ENCODE measurements around the gene CDY1. TPM values are rescaled to one million over a fixed set of nuclear protein-coding genes. Genes with fewer than 3 reads are reported as not detected.
"Not testable (repeated sequence)": the region's sequence is repeated elsewhere in the genome, so short reads cannot be mapped to it uniquely, and the experiment has no call there.

Gene CDY1
- polyA plus RNA-seq (2013), result not detected in 2 replicates

- H3K14ac ChIP-seq (ENCODE audit: low read length); H3K9me3 ChIP-seq (ENCODE audit: insufficient read depth, low read depth, low read length); H2AFZ ChIP-seq (ENCODE audit: insufficient read depth, low read length, poor library complexity); H3K4me2 ChIP-seq (ENCODE audit: low read length); H3K27ac ChIP-seq (ENCODE audit: low read depth, low read length); H3K79me2 ChIP-seq (ENCODE audit: control insufficient read depth, insufficient read depth, low read length, poor library complexity); H2BK120ac ChIP-seq (ENCODE audit: insufficient read depth, low read length, poor library complexity); H3K18ac ChIP-seq (ENCODE audit: low read length); H3K23ac ChIP-seq (ENCODE audit: low read length); H4K8ac ChIP-seq (ENCODE audit: low read depth, low read length); H3K27me3 ChIP-seq (ENCODE audit: insufficient read depth, low read length); H2BK12ac ChIP-seq (ENCODE audit: low read length); H3K79me1 ChIP-seq (ENCODE audit: low read length); DNase-seq; H3K4me3 ChIP-seq (ENCODE audit: low read depth, low read length); H3K4ac ChIP-seq (ENCODE audit: low read depth, low read length); H2AK5ac ChIP-seq (ENCODE audit: low read length); H2BK5ac ChIP-seq (ENCODE audit: low read depth, low read length, poor library complexity); H4K91ac ChIP-seq (ENCODE audit: low read depth, low read length); H4K12ac ChIP-seq (ENCODE audit: low read depth, low read length); H3K9ac ChIP-seq (ENCODE audit: low read length); H3K4me1 ChIP-seq (ENCODE audit: control insufficient read depth in 1 of 2, insufficient read depth in 2 of 2, low read length in 2 of 2); H3K36me3 ChIP-seq (ENCODE audit: control insufficient read depth in 1 of 2, insufficient read depth in 2 of 2, low read length in 2 of 2): not testable (repeated sequence)
- WGBS (ENCODE audit: extremely low coverage, insufficient coverage, insufficient read length), result no CpG with 5 or more reads among the region's 2 CpGs
These were observed at the start of gene CDY1 for GRCh38 chrY:25621817-25622216. CDY1 (plus strand) TSS chrY:25622117; CDS start chrY:25622443, 326 bp downstream.

- not testable (repeated sequence) for H4K12ac ChIP-seq (ENCODE audit: low read depth, low read length); H3K14ac ChIP-seq (ENCODE audit: low read length); H4K91ac ChIP-seq (ENCODE audit: low read depth, low read length); H3K4me2 ChIP-seq (ENCODE audit: low read length); H2AK5ac ChIP-seq (ENCODE audit: low read length); H3K18ac ChIP-seq (ENCODE audit: low read length); H3K9me3 ChIP-seq (ENCODE audit: insufficient read depth, low read depth, low read length); H3K27me3 ChIP-seq (ENCODE audit: insufficient read depth, low read length); H3K79me2 ChIP-seq (ENCODE audit: control insufficient read depth, insufficient read depth, low read length, poor library complexity); H2BK5ac ChIP-seq (ENCODE audit: low read depth, low read length, poor library complexity); H3K36me3 ChIP-seq (ENCODE audit: control insufficient read depth in 1 of 2, insufficient read depth in 2 of 2, low read length in 2 of 2); H2BK120ac ChIP-seq (ENCODE audit: insufficient read depth, low read length, poor library complexity); H2BK12ac ChIP-seq (ENCODE audit: low read length); H3K79me1 ChIP-seq (ENCODE audit: low read length); H3K23ac ChIP-seq (ENCODE audit: low read length); H2AFZ ChIP-seq (ENCODE audit: insufficient read depth, low read length, poor library complexity); H3K9ac ChIP-seq (ENCODE audit: low read length); H3K4me1 ChIP-seq (ENCODE audit: control insufficient read depth in 1 of 2, insufficient read depth in 2 of 2, low read length in 2 of 2); H3K4me3 ChIP-seq (ENCODE audit: low read depth, low read length); DNase-seq; H3K27ac ChIP-seq (ENCODE audit: low read depth, low read length); H3K4ac ChIP-seq (ENCODE audit: low read depth, low read length); H4K8ac ChIP-seq (ENCODE audit: low read depth, low read length)
- WGBS (ENCODE audit: extremely low coverage, insufficient coverage, insufficient read length), result no CpG with 5 or more reads among the region's 2 CpGs
These were observed 28.6 kb upstream of the CDY1 start for GRCh38 chrY:25593336-25593735.

- H4K8ac ChIP-seq (ENCODE audit: low read depth, low read length); H3K18ac ChIP-seq (ENCODE audit: low read length); H3K14ac ChIP-seq (ENCODE audit: low read length); H2BK120ac ChIP-seq (ENCODE audit: insufficient read depth, low read length, poor library complexity); H2BK12ac ChIP-seq (ENCODE audit: low read length); H4K91ac ChIP-seq (ENCODE audit: low read depth, low read length); H2AFZ ChIP-seq (ENCODE audit: insufficient read depth, low read length, poor library complexity); H3K4me2 ChIP-seq (ENCODE audit: low read length); H3K27me3 ChIP-seq (ENCODE audit: insufficient read depth, low read length); H3K23ac ChIP-seq (ENCODE audit: low read length); H3K79me1 ChIP-seq (ENCODE audit: low read length); H3K9me3 ChIP-seq (ENCODE audit: insufficient read depth, low read depth, low read length); H3K4ac ChIP-seq (ENCODE audit: low read depth, low read length); H2AK5ac ChIP-seq (ENCODE audit: low read length); H3K36me3 ChIP-seq (ENCODE audit: control insufficient read depth in 1 of 2, insufficient read depth in 2 of 2, low read length in 2 of 2); H3K4me3 ChIP-seq (ENCODE audit: low read depth, low read length); H3K9ac ChIP-seq (ENCODE audit: low read length); H3K79me2 ChIP-seq (ENCODE audit: control insufficient read depth, insufficient read depth, low read length, poor library complexity); H3K27ac ChIP-seq (ENCODE audit: low read depth, low read length); H2BK5ac ChIP-seq (ENCODE audit: low read depth, low read length, poor library complexity); H4K12ac ChIP-seq (ENCODE audit: low read depth, low read length); H3K4me1 ChIP-seq (ENCODE audit: control insufficient read depth in 1 of 2, insufficient read depth in 2 of 2, low read length in 2 of 2); DNase-seq: not testable (repeated sequence)
These were observed 1.7 kb upstream of the CDY1 start for GRCh38 chrY:25620209-25620608.

- H3K9ac ChIP-seq (ENCODE audit: low read length); H3K4me3 ChIP-seq (ENCODE audit: low read depth, low read length); H4K91ac ChIP-seq (ENCODE audit: low read depth, low read length); H4K8ac ChIP-seq (ENCODE audit: low read depth, low read length); H3K23ac ChIP-seq (ENCODE audit: low read length); H4K12ac ChIP-seq (ENCODE audit: low read depth, low read length); H2BK12ac ChIP-seq (ENCODE audit: low read length); H2AK5ac ChIP-seq (ENCODE audit: low read length); H3K27ac ChIP-seq (ENCODE audit: low read depth, low read length); H3K36me3 ChIP-seq (ENCODE audit: control insufficient read depth in 1 of 2, insufficient read depth in 2 of 2, low read length in 2 of 2); H3K9me3 ChIP-seq (ENCODE audit: insufficient read depth, low read depth, low read length); H3K27me3 ChIP-seq (ENCODE audit: insufficient read depth, low read length); H3K4me2 ChIP-seq (ENCODE audit: low read length); H3K4me1 ChIP-seq (ENCODE audit: control insufficient read depth in 1 of 2, insufficient read depth in 2 of 2, low read length in 2 of 2); H3K18ac ChIP-seq (ENCODE audit: low read length); H3K14ac ChIP-seq (ENCODE audit: low read length); H2AFZ ChIP-seq (ENCODE audit: insufficient read depth, low read length, poor library complexity); H2BK120ac ChIP-seq (ENCODE audit: insufficient read depth, low read length, poor library complexity); H3K79me2 ChIP-seq (ENCODE audit: control insufficient read depth, insufficient read depth, low read length, poor library complexity); H2BK5ac ChIP-seq (ENCODE audit: low read depth, low read length, poor library complexity); H3K4ac ChIP-seq (ENCODE audit: low read depth, low read length); H3K79me1 ChIP-seq (ENCODE audit: low read length); DNase-seq: not testable (repeated sequence)
- no CpG with 5 or more reads among the region's 3 CpGs for WGBS (ENCODE audit: extremely low coverage, insufficient coverage, insufficient read length)
These were observed 4.6 kb downstream of the CDY1 start for GRCh38 chrY:25626524-25626923.
